Fibroblast of skin of right biceps (primary cell): Measurements from ENCODE around the gene KRTAP5-8.
"Not testable (repeated sequence)": the region's sequence is repeated elsewhere in the genome, so short reads cannot be mapped to it uniquely, and the experiment has no call there.

ENCODE experiments used
- DNase-seq: peaks from one replicate; pipeline ENCODE4 v3.0.0-alpha.2; 2013

Gene KRTAP5-8

GRCh38 chr11:71537977-71538665 is at the start of gene KRTAP5-8:
TSS of gene KRTAP5-8 (plus strand) at chr11:71538025. CDS start at chr11:71538056, 31 bp downstream.
- DNase-seq: not testable (repeated sequence)

- no peak for DNase-seq
These were observed 49.0 kb upstream of the KRTAP5-8 start for GRCh38 chr11:71488681-71489270.

DNA sequence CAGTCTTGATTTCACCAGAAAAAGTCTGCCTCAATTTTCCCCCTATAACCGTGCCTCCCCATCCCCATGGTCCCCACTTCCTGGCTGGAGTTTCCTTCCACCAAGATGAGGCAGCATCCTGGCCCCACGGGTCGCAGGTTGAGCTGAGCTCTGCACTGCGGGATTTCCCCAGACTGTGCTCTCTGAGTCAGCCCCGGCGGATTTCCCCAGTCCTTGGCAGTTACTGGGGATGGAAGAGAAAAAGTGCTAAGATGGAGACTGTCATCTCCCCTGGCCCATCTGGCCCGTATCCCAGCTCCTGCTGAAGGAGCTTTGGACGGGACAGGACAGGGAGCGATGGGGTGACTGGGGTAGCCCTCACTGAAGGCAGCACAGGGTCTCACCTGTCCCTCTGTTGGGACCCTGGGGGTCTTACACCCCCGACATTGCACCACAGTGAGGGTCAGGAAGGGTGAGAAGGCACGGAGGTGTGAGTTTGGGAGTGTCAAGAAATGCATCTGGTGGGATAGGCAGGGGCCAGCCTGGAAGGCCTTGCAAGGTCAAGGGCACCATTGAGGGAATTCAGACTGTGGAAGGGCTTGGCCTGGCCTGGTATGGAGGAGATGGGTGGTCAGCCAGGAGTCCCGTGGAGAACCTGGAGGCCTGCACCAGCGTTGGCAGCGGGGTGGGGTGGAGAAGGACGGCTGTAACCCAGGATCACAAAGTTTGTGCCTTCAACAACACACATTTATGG is 48.3 kb upstream of the KRTAP5-8 start:
- peak; percentile 23 for DNase-seq

DNA sequence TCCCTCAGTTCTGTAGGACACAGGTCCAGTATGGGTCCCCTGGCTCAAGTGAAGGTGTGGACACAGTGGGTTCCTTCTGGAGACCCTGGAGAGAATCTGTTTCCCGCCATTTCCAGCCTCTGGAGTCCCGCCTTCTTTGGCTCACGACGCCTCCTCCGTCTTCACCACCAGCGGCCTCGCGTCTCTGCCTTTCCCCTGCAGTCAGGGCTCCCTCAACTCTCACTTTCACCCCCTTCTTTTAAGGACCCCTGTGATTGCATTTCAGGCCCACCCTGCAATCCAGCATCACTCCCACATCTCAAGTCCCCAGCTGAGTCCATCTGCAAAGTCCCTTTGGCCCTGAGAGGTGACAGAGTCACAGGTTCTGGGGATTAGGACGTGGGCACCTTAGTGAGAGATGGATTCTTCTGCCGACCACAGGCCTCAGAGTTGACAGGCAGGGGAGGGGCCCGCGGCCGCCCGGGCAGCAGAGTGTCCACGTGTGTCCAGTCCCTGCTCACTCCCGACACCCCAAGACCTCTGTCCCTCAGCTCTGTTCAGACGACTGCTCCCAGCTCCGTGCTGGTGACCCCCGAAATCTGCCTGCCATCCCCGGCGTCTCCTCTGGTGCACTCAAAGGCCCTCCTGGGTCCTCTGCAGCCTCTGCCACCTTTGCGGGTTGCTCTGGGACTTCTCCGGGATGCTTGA is 47.6 kb upstream of the KRTAP5-8 start:
- DNase-seq: no peak

DNA sequence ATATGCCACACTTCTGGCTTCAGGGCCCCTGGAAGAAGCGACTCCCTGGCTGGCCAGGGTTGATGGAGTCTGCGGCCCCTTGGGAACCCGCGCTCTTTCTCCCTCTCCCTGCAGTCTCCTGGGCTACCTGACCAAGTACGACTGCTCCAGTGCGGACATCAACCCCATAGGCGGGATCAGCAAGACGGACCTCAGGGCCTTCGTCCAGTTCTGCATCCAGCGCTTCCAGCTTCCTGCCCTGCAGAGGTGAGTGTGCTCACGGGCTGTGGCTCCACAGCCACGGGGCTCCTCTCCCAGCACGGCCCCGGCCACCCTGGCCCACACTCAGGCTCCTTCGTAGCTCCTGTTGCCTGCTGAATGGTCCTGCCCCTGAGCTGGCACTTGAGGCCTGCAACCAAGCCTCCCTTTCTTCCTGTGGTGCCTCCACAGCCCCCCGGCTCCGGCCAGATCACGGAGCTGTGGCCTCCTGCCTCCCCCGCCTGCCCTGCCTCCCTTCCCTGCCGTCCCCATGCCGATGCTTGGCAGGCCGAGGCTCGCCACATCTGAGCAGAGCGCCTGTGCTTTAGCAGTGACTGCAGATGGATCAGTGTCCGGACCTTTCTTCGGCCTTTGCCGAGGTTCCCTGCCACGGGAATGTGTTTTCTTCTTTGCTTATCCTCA is 47.0 kb upstream of the KRTAP5-8 start:
- DNase-seq: no peak

- no peak for DNase-seq
These were observed 46.3 kb upstream of the KRTAP5-8 start for GRCh38 chr11:71491531-71491930.

- DNase-seq: no peak
These were observed 45.9 kb upstream of the KRTAP5-8 start for GRCh38 chr11:71491940-71492339.

DNA sequence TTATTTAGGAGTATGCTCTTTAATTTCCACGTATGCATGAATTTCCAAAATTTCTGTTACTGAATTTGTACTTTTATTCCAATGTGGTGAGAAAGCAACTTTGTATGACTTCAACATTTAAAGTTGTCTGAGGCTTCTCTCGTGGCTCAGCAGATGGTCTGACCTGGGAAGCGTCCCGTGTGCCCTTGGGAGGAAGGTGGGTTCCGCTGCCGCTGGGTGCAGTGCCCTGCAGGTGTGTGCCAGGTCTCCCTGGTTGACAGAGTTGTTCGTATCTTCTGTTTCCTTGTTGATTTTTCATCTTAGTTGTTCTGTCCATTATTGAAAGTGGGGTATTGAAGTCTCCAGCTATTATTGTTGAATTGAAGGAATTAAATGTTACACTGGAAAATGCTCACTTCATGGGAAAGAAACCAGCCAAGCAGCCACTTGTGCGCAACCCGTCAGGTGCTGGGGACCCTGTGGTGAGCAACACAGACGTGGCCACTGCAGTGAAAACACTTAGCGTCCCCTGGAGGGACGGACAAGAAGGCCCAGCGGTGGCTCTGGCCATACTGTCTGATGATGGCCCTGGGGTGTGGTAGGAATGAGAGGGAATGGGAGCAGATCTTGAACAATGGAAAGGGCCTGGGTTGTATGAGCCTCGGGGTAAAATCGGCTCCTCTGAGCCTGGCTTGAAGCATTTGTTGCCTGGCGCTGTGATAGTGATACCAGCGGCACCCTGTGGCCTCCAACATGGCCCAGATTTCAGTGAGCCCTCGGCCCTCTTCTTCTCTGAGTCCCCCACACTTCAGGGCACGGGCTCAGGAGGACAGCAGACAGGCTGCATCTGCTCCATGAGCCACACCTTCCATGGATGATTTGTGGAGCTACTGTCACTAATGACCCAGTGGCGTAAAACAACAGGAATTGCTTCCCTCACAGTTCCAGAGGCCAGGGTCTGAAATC is 42.3 kb upstream of the KRTAP5-8 start:
- no peak for DNase-seq

- no peak for DNase-seq
These were observed 41.4 kb upstream of the KRTAP5-8 start for GRCh38 chr11:71496421-71496820.

GRCh38 chr11:71498091-71498490 is 39.7 kb upstream of the KRTAP5-8 start:
- no peak for DNase-seq

DNA sequence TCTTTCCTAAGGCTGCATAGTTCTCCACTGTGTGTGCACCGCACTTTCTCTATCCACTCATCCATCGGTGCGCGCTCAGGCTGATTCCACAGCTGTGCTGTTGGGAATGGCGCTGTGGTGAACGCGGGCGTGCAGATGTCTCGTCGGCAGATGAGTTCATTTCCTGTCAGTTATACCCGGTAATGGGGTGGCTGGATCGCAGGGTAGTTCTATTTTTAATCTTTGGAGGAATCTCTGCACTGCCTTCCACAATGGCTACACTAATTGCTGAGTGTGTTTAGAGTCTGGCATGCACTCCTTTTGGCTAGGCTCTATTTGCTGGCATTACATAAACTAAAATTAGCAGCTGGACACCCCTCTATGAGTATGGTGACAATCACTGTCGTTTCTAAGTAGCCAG is 38.7 kb upstream of the KRTAP5-8 start:
- peak; percentile 68 for DNase-seq

- peak; percentile 6 for DNase-seq
These were observed 38.3 kb upstream of the KRTAP5-8 start for GRCh38 chr11:71499546-71499945.

DNA sequence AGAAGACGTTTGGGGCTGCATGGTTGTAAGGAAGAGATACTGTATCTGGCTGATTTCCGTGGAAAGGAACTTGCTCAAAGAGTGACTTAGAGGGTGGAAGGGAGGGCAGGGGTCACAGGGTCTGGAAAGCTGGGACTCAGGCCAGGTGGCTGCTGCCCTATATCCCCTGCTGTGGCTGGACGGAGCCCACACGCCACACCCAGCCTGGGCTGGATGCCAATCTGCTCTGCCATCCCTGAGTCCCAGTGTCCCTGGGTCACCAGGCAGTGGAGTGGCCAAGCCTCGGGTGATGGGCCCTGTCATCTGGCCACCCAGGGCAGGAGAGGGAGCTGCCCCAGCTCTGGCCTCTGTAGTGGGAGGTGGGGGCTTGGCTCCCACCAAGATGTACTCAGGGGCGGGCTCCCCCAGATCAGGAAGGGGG is 37.2 kb upstream of the KRTAP5-8 start:
- DNase-seq: no peak

DNA sequence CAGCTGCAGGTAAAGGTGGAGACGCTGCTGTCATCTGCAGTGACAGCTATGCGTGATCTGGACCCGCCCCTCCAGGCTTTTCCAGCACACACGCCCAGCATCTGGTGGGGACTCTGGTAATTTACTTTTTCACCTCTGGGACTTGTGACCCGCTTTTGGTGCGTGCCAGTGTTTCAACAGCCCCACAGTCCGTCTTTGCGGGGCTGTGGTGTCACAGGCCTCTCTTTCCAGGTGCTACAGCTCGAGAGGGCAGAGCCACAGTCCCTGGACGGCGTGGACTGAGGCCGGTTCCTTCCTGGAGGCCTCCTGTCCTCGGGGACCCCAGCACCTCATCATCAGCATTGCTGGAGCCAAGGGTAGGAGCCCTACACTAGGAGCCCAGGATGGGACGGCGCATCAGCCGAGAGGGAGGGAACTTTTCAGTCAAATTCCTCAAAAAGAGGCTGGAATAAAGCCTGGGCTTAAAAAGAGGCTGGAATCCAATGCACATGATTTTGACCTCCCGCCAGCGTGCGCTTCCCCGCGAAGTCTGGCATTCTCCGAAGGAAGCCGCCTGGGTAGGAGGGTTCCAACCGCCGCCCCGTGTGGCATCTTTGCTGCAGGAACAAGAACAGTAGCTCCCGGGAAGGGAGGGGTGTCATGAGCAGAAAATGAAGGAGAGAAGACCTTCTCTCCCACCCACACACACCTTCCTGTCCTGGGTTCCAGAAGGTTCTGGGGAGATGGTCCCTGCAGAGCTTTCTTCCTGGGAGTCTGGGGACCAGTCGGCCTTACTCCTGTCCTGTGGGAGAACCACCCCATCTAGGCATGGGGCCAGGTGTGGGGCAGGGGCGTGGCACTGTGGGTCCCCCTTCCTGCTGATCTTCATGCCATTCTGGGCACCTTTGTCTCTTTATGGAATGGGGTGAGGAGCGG is 36.5 kb upstream of the KRTAP5-8 start:
- no peak for DNase-seq

GRCh38 chr11:71502026-71502425 is 35.8 kb upstream of the KRTAP5-8 start:
- no peak for DNase-seq

GRCh38 chr11:71502871-71503435 is 34.9 kb upstream of the KRTAP5-8 start:
- no peak for DNase-seq

- DNase-seq: no peak
These were observed 33.3 kb upstream of the KRTAP5-8 start for GRCh38 chr11:71504531-71504930.

DNA sequence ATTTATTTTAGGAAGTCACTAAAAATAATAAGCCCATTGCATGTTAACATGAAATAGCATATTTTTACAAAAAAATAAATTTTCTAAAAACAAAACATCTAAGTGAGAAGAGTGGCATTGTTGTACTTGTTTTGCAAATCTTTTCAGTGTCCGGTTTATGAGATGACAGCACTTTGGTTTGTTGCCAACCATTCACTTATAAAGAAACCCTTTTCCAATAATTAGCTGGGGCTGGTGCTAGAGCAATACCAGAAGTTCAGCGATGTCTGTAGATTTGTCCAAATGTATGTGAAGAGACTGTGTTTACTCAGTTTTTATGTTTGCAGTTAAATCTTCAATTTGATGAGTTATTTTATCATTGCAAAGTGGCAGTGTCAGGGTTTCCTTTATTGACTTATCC is 32.8 kb upstream of the KRTAP5-8 start:
- DNase-seq: no peak

- DNase-seq: no peak
These were observed 32.0 kb upstream of the KRTAP5-8 start for GRCh38 chr11:71505781-71506180.

- no peak for DNase-seq
These were observed 30.7 kb upstream of the KRTAP5-8 start for GRCh38 chr11:71507102-71507501.
